Activated naive CD4-positive, alpha-beta T cell treated with anti-CD3 and anti-CD28 coated beads, Interleukin-2, amount 50 U/mL, for 16 hours (primary cell): ENCODE measurements around the gene PHF14.
"Not testable (repeated sequence)": the region's sequence is repeated elsewhere in the genome, so short reads cannot be mapped to it uniquely, and the experiment has no call there.

Experiments used
- DNase-seq: peaks from one replicate; pipeline ENCODE4 v3.0.0-alpha.2; 2020

Gene PHF14

GRCh38 chr7:10995482-10996166, 22.0 kb downstream of the PHF14 start:
- not testable (repeated sequence) for DNase-seq

DNA sequence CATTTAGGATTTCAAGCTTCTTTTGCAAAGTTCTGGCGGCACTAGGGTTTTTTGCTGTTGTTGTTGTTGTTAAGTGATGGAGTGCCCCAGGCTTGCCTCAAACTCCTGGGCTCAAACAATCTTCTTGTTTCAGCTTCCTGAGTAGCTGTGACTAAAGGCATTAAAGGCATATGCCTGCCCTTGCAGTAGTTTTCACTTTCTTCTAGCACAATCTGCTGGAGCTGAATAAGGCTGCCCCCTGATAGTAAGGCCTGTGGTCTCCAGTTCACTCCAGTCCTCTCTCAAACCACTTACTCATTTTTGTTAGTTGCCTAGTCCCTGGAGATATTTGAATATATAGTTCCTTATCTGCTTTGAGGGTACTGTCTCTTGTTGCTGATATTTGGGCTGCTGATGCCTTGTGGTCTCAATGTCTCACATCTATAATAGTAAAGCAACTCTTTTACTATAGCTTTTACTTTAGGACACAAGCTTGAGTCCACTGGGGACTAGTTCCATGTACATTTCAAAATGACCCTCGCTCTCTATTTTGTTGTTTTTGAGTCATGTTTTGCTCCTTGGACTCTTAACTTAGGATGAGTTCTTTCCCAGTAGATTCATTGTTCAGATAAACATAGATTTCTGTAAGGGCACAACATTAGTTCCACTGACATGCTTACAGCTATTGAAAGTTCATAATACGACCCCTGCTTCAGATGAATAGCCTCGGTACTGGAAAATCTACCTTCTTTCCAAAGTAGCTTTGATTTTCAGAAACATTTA, 25.5 kb downstream of the PHF14 start:
- DNase-seq = no peak

DNA sequence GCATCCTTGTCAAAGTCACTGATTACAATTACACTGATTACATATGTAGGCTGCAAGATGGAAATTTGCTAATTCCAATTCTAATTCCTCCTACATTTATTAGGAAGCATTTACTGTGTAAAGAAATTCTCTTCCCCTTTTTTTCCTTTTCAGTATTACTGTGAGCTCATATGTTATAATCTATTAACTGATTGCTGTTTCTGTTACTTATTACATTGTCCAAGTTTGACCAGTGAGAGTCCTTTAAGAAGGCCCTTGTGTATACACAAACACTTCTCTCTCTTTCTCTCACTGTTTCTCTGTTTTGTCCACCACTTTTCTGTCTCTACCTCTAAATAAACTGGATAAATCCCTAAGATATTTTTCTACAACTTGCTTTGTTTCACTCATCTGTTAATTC, 31.5 kb downstream of the PHF14 start:
- DNase-seq = no peak

GRCh38 chr7:11006291-11006690, 32.6 kb downstream of the PHF14 start:
- DNase-seq = no peak

DNA sequence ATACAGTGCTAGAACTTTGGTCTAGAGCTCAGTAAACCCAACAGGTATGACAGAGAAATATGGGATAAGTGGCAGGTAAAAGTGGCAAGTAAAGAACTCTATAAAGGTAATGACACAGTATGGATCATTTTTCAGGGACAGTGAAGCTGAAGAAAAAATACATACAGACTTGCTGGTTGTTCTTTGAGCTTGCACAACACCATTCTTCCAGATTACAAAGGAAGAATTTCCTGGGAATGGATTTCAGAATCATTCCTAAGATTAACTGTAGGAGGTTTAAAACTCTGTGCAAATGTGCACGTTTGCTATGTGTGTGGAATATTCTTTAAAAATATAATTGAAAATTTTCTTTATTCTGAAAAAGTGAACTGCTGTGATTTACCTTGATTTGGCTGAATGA, 36.0 kb downstream of the PHF14 start:
- no peak for DNase-seq

GRCh38 chr7:11021468-11021867, 47.8 kb downstream of the PHF14 start:
- no peak for DNase-seq

DNA sequence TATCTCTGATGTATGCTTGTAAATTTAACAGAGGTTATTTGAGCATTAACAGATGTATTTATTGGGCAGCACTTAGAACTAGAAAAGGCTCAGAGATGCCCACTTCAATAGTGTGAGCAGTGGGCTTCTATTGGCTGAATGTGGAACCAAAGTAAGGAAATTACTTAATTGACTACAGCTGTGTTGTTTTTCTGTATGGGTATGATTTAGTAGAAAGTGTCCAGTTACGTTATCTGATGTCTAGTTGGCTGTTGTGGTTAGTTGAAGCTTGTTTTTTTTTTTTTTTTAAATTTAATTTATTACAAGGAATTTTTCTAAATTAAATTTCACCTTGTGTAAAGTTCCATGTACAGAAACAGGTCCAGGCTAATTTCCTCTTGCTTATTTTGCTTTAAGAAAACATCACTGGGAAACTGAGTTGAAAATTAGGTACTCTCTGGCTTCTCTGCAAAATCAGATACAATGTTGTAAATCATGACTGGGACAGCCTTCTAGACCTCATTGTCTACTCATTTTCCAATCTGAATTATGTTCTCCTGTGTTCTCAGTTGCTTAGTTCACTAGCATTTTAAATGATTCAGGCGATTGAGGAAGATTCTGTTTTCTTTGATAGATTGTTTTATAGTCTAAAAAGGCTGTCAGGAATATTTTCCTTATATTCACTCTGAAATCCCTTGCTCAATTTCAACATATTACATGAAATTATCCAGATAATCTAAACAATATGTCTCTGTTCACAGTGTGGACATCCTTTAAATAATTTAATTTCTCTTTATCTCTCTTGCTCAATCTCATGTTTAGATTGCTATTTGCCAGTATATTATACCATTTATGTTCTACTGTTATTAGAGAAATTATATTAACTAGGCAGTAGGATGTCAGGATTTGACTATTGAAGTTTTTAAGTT, 53.0 kb downstream of the PHF14 start:
- DNase-seq = no peak

- no peak for DNase-seq
Observed at GRCh38 chr7:11035661-11036060, 62.0 kb downstream of the PHF14 start.

- no peak for DNase-seq
Observed at GRCh38 chr7:11039974-11040373, 66.3 kb downstream of the PHF14 start.

GRCh38 chr7:11054033-11054432, 80.4 kb downstream of the PHF14 start:
- no peak for DNase-seq

DNA sequence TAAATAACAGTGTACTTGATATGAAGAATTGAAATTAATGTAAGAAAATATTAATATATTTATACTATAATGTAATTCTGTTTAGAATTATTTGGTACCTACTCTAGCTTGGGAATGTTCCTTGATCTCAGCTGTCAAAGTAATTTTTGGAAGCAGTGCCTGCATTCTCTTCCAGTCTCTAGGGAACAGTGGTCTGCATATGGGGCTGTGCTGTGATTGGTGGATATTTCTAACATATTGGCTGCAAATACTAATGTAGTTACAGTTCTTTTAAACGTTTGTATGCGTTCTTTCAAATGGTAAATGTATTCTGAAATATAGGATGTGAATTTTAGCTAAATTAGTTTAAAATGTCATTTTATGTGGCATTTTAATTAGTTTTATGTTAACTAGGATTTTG, 87.2 kb downstream of the PHF14 start:
- DNase-seq = no peak

DNA sequence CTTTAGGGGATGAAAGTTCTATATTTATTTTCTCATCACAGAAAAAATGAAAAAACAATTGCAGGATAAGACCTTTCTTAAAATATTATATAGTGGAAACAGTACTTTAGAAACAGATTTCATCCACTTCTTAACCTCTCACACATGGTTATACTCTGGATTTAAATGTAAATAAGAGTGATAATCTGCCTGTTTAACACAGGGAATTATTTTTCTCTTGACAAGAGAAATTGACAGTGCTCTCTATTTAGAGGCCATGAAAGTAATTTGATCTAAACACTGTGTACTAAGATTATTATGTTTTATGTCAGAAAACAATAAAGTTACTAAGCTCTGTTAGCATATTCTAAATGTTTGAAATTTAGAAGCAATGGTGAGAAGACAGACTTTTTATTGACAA, 88.4 kb downstream of the PHF14 start:
- no peak for DNase-seq

DNA sequence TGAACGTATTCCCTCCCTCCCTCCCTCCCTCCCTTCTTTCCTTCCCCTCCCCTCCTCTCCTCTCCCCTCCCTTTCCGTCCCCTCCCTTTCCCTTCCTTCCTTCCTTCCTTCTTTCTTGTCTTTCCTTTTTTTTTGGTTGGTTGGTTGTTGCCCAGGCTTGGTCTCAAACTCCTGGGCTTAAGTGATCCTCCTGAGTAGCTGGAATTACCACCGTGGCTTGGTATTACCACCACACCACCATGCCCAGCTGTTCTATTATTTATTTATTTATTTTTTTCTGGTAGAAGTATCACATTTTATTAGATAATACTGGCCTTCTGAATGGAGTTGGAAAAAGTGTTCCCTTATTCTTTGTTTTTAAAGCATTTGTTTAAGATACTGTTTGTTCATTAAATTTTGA, 95.9 kb downstream of the PHF14 start:
- no peak for DNase-seq

DNA sequence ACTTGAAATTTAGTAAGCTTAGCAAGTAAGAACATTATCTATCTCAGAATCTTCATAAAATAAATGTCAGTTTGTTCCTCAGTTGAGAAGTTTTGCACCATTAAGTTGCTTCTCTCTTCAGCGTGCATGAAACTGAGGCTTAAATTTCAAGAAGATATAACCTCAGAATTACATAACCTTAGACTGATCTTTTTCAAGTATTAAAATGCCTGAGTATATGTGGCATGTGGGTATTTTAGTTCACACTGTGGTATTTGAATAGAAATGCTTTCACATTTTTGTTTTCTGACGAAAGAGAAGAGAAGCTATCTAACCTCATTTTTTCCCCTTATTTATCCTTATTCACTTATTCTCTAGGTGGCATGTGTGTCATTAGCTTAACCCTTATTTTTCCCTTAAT, 104.1 kb downstream of the PHF14 start:
- DNase-seq = no peak

DNA sequence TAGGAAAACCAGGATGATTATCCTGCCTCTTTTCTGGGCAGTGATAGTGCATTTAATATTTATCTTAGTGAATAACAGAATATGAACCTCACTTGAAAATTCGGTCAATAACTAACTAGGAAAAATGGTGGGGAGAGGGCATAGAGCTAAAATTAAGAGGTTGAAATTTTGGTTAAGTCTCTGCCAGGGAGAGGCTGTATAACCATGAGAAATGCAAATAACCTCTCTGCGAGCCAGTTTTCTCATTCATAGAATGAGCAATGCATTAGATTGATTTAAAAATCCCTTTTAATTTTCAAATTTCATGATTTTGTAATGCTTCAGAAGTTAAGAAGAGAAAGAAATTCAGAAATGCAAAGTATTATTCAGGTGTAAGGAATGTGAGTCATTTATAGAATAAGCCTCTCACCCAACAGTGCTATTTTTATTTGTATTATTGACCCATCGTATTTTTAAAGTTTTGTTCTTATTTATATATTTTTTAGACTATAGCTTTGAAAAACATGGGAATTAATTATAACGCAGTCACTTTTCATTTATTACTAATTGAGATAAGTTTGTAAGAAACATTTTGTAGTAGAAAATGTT, 104.7 kb downstream of the PHF14 start:
- no peak for DNase-seq

DNA sequence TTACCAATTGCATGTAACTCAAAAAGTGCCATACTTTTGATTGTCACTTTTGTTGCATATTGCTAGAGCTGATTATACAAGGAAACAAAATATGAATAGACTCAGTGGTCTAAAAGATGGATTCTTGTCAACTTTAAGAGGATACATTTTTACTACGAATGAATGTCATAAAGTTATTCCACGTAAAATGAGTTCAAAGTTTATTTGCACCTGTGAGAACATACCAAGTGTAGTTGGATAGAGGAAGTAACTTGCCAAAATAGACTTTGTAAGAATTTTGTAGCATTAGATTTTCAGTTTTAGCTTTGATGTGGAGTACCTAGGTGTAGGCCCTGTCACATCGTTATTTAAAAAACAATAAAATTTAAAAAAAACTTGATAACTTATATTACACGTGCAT, 106.2 kb downstream of the PHF14 start:
- no peak for DNase-seq

- no peak for DNase-seq
Observed at GRCh38 chr7:11082121-11082520, 108.4 kb downstream of the PHF14 start.

- no peak for DNase-seq
Observed at GRCh38 chr7:11082552-11083213, 109.0 kb downstream of the PHF14 start.

DNA sequence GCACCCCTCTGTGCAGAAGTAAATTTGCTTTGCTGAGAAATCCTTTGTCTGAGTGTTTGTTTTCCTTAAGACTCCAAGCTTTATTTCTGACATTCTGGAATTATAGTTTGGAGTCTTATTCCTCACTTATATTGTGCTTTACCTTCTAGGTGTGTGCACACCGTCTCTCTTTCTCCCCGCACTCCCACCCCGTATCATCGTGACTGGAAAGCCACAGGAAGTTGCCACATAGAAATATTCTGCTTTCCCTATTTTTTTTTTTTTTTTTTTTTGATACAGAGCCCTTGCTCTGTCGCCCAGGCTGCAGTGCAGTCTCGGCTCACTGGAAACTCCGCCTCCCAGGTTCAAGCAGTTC, 109.5 kb downstream of the PHF14 start:
- DNase-seq = no peak

DNA sequence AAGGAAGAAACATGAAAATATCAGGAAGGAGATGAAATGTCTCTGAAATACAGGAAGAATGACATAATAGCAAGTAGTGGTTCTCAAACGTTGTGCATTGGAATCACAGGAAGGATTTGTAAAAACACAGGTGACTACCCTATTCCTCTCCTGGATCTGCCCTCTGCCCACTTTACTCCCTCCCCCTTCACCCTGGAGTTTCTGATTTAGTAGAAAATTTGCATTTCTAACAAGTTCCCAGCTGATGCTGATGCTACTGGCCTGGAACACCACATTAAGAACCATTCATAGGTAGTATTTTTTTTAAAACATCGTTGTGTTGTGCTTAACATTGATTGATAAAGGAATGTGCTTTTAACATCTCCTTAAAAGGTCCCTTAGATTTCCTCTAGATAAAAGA, 130.9 kb downstream of the PHF14 start:
- DNase-seq = no peak

GRCh38 chr7:11109659-11110058, 136.0 kb downstream of the PHF14 start:
- no peak for DNase-seq

DNA sequence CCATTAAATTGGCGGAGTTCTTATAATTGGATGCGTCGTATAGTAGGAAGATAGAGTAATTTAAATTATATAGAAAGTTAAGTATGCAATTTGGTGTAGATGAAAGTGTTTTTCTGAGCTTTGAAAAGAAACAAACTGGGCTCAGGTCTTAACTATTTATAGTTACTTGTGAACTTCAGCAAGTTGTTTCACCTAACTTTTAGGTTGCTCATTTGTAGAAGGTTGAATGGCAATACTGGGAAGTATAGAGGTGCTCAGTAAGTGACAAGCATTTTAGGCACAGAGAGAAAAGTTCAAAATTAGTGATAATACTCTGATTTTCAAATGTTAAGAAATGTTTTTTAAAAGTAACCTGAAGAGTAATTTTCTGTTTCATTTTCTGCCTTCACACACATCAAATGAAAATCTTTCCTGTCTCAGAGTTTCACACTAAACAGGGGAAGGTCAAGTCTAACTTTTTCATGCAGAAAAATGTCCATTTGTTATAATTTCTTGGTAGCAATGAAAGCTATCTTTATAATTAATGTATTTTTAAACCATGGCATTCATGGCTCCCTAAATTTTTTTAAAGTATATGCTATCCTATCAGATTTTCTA, 146.5 kb downstream of the PHF14 start:
- no peak for DNase-seq
